ENCODE results near the gene FOXO3.
A peak's percentile ranks its signal among the peaks of the same experiment; 100 is the strongest.

Gene FOXO3

GRCh38 chr6:108690326-108691049, 129.8 kb downstream of the FOXO3 start:
- DNase-seq = no peak

DNA sequence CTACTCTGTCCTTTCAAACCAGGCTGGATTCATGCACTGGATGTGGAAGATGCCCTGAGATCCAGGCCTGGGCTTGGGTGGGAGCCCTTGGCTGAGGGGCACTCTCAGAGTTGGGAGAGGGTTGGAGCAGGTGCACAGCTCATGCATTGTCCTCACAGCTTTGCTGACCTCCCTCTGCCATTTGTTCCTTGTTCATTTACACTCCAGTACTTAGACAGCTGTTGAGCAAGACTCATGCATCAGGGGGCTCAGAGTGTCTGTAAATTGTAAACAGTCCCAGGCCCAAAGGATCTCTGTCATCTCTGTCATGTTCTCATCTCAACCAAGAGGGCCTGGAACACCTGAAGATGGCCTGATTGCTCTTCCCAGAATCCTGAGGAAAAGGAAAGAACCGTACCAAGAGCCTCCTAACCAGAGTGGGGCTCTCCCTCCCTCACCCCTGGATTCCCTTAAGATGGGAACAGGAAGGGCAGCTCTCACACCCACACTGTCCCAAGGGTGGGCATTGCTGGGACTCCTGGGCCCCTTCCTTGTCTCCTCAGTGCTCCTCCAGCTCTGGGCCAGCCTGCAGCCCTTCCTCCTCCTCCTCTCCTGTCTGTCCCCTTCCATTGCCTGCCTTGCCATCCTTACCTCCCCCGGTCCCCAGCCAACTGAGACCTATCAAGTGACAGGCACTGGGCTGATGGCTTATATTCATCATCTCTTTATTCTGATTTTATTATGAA, 132.9 kb downstream of the FOXO3 start:
- no peak for DNase-seq

- no peak for DNase-seq
These were observed 134.1 kb downstream of the FOXO3 start for GRCh38 chr6:108694816-108695215.

- peak; percentile 15 for DNase-seq
These were observed 136.9 kb downstream of the FOXO3 start for GRCh38 chr6:108697561-108698161.

DNA sequence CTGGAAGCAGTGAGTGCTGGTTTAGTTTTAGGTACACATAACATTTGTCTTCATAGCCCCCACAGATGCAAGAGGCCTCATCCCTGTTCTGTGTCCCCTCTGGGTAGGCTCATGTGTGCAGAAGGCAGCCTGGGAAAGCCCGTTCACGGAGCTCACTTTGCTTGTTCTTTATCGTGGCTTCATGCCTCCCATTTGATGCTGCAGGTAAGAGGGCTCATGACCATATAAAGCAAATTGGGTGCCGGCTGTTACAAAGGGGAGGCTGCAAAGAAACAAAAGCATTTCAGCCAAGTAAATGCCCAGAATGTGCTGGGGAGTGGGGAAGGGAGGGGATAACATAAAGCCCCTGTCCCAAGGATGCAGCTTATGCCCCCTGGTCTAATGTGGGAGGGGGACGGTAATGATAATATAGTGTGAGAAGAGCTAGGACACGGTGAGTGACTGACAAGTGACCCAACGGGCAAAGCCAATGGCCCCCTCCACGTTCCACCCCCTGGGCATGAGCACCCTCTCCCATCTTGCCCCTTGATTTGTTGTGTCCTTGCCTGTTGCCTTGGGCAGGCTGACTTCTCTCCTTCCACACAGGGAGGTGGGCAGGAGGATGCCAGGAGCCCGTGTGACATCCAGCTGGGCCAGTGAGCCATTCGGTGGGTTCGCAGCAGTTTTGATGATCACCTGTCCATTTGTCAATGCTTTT, 138.0 kb downstream of the FOXO3 start:
- DNase-seq = no peak

DNA sequence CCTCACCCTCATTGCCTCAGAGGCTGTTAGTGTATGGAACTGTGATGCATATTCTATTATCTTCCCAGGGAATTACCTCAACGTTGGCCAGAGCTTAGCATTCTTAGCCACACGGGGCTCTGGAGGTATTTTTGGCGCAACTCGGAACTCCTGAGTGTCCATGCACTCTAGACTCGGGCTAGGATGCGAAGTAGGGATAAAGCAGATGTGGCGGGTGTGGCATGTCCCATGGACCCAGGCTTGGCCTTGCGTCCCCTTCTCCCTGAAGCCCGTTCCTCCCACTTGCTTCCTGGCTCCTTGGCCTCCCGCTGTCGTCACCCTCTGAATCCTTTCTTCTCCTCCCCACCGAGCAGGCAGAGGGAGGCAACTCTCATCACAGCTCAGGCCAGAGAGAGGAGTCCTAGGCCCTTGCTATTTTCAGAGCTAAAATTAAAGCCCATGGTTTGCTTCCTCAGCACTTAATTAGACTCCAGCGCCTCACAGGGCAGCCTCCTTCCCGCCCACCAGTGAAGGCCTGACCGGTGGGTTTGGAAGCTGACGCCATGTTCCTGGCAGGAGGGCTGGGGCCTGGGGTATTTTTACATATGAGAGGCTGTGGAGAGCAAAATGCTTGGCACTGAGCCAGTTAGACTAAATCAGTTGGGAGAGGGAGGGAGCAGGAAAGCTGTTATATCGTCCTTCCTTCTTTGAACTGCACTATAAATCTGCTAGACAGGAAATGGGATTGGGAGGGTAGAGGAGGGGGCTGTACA, 138.7 kb downstream of the FOXO3 start:
- DNase-seq = no peak

GRCh38 chr6:108702106-108702851, 141.6 kb downstream of the FOXO3 start:
- DNase-seq = no peak

- DNase-seq = no peak
These were observed 145.9 kb downstream of the FOXO3 start for GRCh38 chr6:108706649-108707048.

DNA sequence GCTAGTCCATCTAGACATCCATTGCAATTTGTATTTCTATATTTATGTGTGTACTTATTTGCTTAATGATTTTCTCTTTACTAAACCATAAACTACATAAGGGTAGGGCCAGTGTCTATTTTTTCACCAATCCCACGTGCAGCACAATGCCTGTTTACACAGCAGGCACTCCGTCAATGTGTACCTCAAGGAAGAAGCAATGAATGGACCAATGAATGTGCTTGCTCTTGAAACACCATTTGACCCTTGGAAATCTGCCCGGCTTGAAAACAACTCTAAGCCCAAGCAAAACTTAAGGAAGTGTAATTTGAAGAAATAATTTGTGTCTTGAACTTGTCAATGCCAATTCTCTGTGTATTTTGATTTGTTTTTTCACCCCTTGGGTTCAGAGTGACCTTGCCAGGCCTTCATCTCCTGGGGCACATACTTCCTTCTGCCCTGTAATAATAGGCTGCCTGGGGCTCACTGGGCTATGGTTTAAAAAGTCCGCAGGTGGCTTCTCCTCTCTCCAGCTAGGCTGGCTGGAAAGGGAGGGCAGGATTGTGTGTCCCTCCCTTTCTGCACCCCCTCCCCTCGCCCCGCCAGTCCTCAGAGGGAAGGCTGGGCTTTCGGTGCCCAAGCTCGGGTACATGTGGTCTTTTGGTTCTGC, 146.7 kb downstream of the FOXO3 start:
- no peak for DNase-seq

DNA sequence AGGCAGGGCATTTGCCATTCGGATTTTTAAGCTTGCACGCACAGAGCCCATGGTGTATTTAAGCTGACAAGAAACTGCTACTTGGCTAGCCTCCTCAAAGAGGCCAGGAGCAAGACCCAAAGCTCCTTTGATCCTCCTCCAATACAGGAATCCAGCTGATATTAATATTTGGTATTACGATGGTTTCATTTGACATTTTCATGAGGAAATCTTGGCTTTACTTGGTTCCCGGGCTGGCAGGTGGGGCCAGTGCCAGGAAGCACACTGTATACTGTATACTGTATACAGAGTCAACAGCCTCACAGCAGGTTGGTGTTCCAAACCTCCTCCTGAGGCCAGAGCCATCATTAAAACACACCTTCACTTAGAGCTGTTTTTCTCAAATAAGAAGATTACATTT, 149.3 kb downstream of the FOXO3 start:
- DNase-seq = no peak

- no peak for DNase-seq
These were observed 149.8 kb downstream of the FOXO3 start for GRCh38 chr6:108710551-108710950.

DNA sequence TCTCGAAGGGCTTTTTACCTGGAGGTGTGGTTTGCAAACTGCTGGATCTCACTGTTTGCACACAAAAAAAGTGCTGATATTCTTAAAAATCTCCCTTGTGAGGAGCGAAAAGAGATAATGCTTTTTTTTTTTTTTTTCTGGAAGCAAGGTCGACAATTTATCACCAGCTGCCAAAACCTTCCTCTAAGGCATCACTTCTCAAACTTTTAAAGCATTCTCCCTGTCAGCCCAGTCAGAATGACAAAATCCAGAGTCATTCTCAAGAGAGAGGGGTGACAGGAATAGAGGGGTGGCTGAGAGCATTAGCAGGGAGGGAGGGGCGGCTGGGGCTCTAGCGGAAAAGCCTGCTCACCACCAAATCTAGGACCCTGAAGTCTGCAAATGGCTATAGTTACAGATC, 150.4 kb downstream of the FOXO3 start:
- no peak for DNase-seq

- no peak for DNase-seq
These were observed 151.1 kb downstream of the FOXO3 start for GRCh38 chr6:108711826-108712225.

DNA sequence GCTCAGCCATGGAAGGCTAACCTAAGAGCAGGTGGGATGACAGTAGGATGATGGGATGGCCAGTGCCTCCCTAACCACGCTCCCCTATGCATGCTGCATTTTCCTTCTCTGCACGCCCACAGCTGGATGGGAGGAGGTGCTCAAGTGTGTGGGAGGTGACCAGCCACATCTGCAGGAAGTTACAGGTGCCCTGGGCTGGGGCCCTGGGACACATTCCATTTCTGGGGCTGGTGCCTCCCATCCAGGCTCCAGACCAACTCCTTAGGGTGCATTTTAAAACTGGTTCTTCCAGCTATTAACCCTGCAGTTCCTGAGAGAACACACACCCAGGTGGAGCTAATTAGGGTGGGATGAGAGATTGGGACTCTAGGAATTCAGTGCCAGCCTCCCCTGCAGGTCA, 152.2 kb downstream of the FOXO3 start:
- no peak for DNase-seq

GRCh38 chr6:108714101-108714765, 153.5 kb downstream of the FOXO3 start:
- peak; percentile 80 for DNase-seq

DNA sequence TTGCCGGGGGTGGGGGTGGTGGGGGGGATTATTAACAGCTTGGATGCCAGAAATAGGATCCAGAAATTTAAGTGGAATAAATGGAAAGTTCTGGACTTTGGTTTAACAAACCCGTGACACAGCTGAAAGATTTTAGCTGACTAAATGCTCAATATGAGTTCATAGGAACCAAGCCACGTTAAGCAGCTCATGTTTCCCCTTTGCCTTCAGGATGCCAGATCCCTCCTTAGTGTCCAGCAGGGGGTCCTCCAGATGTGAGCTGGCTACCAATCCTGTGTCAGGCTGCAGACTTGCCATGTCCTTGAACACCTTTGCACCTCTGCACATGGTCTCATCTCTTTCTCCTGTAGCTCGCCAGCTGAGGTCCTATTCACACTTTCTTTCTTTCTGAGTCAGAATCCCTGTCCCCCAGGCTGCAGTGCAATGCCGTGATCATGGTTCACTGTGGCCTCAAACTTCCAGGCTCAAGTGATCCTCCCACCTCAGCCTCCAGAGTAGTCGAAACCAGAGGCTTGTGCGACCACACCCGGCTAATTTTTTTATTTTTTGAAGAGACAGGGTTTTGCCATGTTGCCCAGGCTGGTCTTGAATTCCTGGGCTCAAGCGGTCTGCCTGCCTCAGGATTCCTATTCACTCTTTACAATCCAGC, 154.2 kb downstream of the FOXO3 start:
- DNase-seq = no peak

DNA sequence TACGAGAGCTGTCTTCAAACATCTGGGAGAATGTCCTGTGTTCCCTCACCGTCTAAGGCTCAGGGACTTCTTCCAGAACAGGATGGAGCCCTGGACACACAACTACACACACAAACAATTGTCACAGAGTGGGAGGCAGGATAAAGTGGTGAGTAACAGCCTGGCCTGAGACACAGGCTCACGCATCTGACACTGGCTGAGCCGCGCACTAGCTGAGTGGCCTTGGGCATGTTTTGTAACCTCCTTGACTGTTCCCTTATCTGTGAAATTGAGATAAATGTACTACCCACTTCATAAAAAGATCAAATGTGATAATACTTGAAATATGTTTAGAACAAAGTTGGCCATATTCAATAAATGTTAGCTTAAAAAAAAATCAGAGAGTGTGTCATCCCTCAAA, 155.1 kb downstream of the FOXO3 start:
- DNase-seq = no peak

- no peak for DNase-seq
These were observed 156.4 kb downstream of the FOXO3 start for GRCh38 chr6:108716801-108717791.

- DNase-seq = no peak
These were observed 158.8 kb downstream of the FOXO3 start for GRCh38 chr6:108719477-108719876.
